HEK293T (cell line): Measurements from ENCODE around the gene ZNF593OS.

Experiments used
- CTCF ChIA-PET: fragments of 350-600 bp; formaldehyde crosslinking; extraction: SDS; loops from one replicate; lab custom pipeline; 2021; ENCODE audit warnings: antibody characterized with exemption, inconsistent platforms; lab: Yijun Ruan, JAX
- POLR2A ChIA-PET: fragments of 350-600 bp; formaldehyde crosslinking; extraction: SDS; loops from one replicate; lab custom pipeline; 2020; ENCODE audit warnings: antibody characterized with exemption, inconsistent platforms; lab: Yijun Ruan, JAX
- DNase-seq: peaks from one replicate; pipeline ENCODE4 v3.0.0; 2012; ENCODE audit warnings: mixed read lengths; ENCODE audit errors: extremely low spot score
- ARNT ChIP-seq: fragments of 450-650 bp; IDR thresholded peaks from 2 replicates; pipeline ENCODE4 v1.6.1; 2017; ENCODE audit warnings: mild to moderate bottlenecking
- BHLHE40 ChIP-seq: fragments of 450-650 bp; IDR thresholded peaks from 2 replicates; pipeline ENCODE4 v1.6.1; 2016; ENCODE audit warnings: mild to moderate bottlenecking, moderate library complexity, borderline replicate concordance
- CTBP1 ChIP-seq: fragments of 450-650 bp; IDR thresholded peaks from 2 replicates; pipeline ENCODE4 v1.6.1; 2016; ENCODE audit warnings: borderline replicate concordance
- ELF4 ChIP-seq: fragments of 450-650 bp; IDR thresholded peaks from 2 replicates; pipeline ENCODE4 v1.6.1; 2017; ENCODE audit warnings: antibody characterized with exemption
- FOXA1 ChIP-seq: fragments of 450-650 bp; IDR thresholded peaks from 2 replicates; pipeline ENCODE4 v1.6.1; 2016; ENCODE audit warnings: mild to moderate bottlenecking
- FOXK2 ChIP-seq: fragments of 450-650 bp; IDR thresholded peaks from 2 replicates; pipeline ENCODE4 v1.6.1; 2016; ENCODE audit warnings: mild to moderate bottlenecking
- FOXM1 ChIP-seq: fragments of 450-650 bp; IDR thresholded peaks from 2 replicates; pipeline ENCODE4 v1.6.1; 2017; ENCODE audit warnings: mild to moderate bottlenecking, borderline replicate concordance
- HDGF ChIP-seq: fragments of 450-650 bp; IDR thresholded peaks from 2 replicates; pipeline ENCODE4 v1.6.1; 2017; ENCODE audit warnings: antibody characterized with exemption, borderline replicate concordance
- L3MBTL2 ChIP-seq: fragments of 450-650 bp; conservative IDR thresholded peaks from 2 replicates; pipeline ENCODE4 v1.6.1; 2016; ENCODE audit warnings: mild to moderate bottlenecking
- LEF1 ChIP-seq: fragments of 450-650 bp; IDR thresholded peaks from 2 replicates; pipeline ENCODE4 v1.6.1; 2017; ENCODE audit warnings: mild to moderate bottlenecking, borderline replicate concordance
- NFRKB ChIP-seq: fragments of 450-650 bp; IDR thresholded peaks from 2 replicates; pipeline ENCODE4 v1.6.1; 2016; ENCODE audit warnings: mild to moderate bottlenecking, moderate library complexity
- SP1 ChIP-seq: fragments of 450-650 bp; IDR thresholded peaks from 2 replicates; pipeline ENCODE4 v1.6.1; 2017
- SUZ12 ChIP-seq: fragments of 450-650 bp; IDR thresholded peaks from 2 replicates; pipeline ENCODE4 v1.6.1; 2016; ENCODE audit warnings: mild to moderate bottlenecking
- TARDBP ChIP-seq: fragments of 450-650 bp; IDR thresholded peaks from 2 replicates; pipeline ENCODE4 v1.6.1; 2016
- ZNF384 ChIP-seq: fragments of 450-650 bp; IDR thresholded peaks from 2 replicates; pipeline ENCODE4 v1.6.1; 2016
- TF ChIP-seq, protein P1 (sequence below): fragments of 450-650 bp; IDR thresholded peaks from 2 replicates; pipeline ENCODE4 v1.6.1; 2016

ZNF593OS gene

GRCh38 chr1:26188477-26188876, 16.8 kb upstream of the ZNF593OS start:
- ChIA-PET POLR2A (interaction anchor here (2.8 kb wide), 1 partner anchor 19 kb away, joined by 8 read pairs; the partner anchor contains the start of gene ZNF593), CTCF (no interaction called here)
- TF ChIP-seq NFRKB (no peak), LEF1 (no peak), TARDBP (no peak), ZNF384 (no peak), ARNT (no peak)
- DNase-seq = no peak

DNA sequence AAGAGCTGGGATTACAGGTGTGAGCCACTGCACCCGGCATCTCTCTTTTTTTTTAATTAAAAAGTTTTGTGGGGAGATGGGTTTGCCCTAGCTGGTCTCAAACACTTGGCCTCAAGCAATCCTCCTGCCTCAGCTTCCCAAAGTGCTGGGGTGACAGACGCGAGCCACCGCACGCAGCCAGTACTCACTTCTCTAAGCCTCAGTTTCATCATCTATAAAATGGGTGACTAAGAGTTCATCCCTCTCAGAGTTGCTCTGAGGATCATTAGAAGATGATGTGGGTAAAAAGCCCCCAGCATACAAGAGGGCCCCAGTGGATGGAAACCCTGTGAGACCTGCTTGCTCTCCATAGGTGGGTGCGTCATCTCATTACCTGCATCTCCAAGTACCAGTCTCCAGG, 16.2 kb upstream of the ZNF593OS start:
- TF ChIP-seq L3MBTL2 = no peak
- no peak for TF ChIP-seq ELF4
- no peak for TF ChIP-seq ZNF384
- TF ChIP-seq SP1 = no peak
- TF ChIP-seq FOXK2 = no peak
- no peak for TF ChIP-seq ARNT
- TF ChIP-seq BHLHE40 = no peak
- TF ChIP-seq LEF1 = no peak
- TF ChIP-seq CTBP1 = no peak
- no peak for TF ChIP-seq FOXM1
- no peak for TF ChIP-seq TARDBP
- no peak for TF ChIP-seq HDGF
- no peak for TF ChIP-seq FOXA1
- no peak for TF ChIP-seq SUZ12
- no peak for TF ChIP-seq NFRKB
- TF ChIP-seq, protein P1, sequence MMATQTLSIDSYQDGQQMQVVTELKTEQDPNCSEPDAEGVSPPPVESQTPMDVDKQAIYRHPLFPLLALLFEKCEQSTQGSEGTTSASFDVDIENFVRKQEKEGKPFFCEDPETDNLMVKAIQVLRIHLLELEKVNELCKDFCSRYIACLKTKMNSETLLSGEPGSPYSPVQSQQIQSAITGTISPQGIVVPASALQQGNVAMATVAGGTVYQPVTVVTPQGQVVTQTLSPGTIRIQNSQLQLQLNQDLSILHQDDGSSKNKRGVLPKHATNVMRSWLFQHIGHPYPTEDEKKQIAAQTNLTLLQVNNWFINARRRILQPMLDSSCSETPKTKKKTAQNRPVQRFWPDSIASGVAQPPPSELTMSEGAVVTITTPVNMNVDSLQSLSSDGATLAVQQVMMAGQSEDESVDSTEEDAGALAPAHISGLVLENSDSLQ = no peak
- ChIA-PET CTCF (no interaction called here), POLR2A (interaction anchor here (0.6 to 1.1 kb wide), 2 partner anchors 16 to 46 kb away, joined by 3 read pairs; partner anchors contain the start of genes CEP85 and ZNF593OS)
- no peak for DNase-seq

DNA sequence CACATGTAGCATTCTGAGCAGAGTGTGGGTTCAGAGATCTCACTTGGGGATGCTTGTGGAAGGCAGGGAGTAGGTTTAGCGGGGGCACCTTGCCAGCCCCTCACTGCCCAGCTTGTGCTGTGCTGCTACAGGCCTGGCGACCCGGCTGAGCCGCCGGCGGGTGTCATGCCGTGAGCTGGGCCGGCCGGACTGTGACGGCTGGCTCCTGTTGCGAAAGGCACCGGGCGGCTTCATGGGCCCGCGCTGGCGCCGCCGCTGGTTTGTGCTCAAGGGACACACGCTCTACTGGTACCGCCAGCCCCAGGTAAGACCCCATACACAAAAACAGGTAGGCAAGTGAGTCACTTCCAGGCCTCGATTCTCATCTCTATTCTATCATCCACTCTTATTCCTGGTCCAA, 13.3 kb upstream of the ZNF593OS start:
- no peak for TF ChIP-seq FOXM1
- TF ChIP-seq SP1 = no peak
- TF ChIP-seq, protein P1 = no peak
- no peak for TF ChIP-seq CTBP1
- no peak for TF ChIP-seq FOXK2
- no peak for TF ChIP-seq NFRKB
- TF ChIP-seq L3MBTL2 = no peak
- TF ChIP-seq ARNT = no peak
- no peak for TF ChIP-seq FOXA1
- no peak for TF ChIP-seq HDGF
- TF ChIP-seq LEF1 = no peak
- no peak for TF ChIP-seq SUZ12
- no peak for TF ChIP-seq BHLHE40
- CTCF ChIA-PET = no interaction called here
- no peak for DNase-seq
- POLR2A ChIA-PET = no interaction called here

GRCh38 chr1:26184086-26184485, 12.5 kb upstream of the ZNF593OS start:
- CTCF ChIA-PET = no interaction called here

GRCh38 chr1:26182383-26182696, 10.7 kb upstream of the ZNF593OS start:
- no peak for DNase-seq
- TF ChIP-seq HDGF (no peak), FOXM1 (no peak), FOXA1 (no peak), L3MBTL2 (no peak)
- POLR2A ChIA-PET = interaction anchor here (1.6 kb wide), 1 partner anchor 12 kb away, joined by 5 read pairs; the partner anchor contains the start of gene ZNF593
- CTCF ChIA-PET = no interaction called here

More at GRCh38 chr1:26184086-26184485, 12.5 kb upstream of the ZNF593OS start:
- POLR2A ChIA-PET = no interaction called here
- no peak for TF ChIP-seq SUZ12
- no peak for TF ChIP-seq CTBP1
- no peak for TF ChIP-seq BHLHE40
- no peak for TF ChIP-seq TARDBP
- no peak for TF ChIP-seq FOXA1
- no peak for TF ChIP-seq ELF4
- no peak for TF ChIP-seq L3MBTL2
- no peak for TF ChIP-seq HDGF
- no peak for TF ChIP-seq NFRKB
- TF ChIP-seq, protein P1 = no peak
- no peak for TF ChIP-seq FOXM1
- no peak for TF ChIP-seq SP1
- no peak for DNase-seq

GRCh38 chr1:26181586-26182382, 10.2 kb upstream of the ZNF593OS start:
- no peak for DNase-seq
- CTCF ChIA-PET = interaction anchor here (1.0 kb wide), 1 partner anchor 52 kb away, joined by 3 read pairs; the partner anchor contains the start of gene CEP85
- POLR2A ChIA-PET = interaction anchor here (1.6 to 4.0 kb wide), 2 partner anchors 12 kb away, joined by 5 to 15 read pairs; partner anchors contain the start of gene ZNF593
- TF ChIP-seq NFRKB = no peak
- TF ChIP-seq FOXA1 = no peak
- TF ChIP-seq, protein P1 = no peak
- TF ChIP-seq FOXK2 = no peak
- no peak for TF ChIP-seq ZNF384
- TF ChIP-seq SUZ12 = no peak
- no peak for TF ChIP-seq FOXM1
- TF ChIP-seq SP1 = no peak
- TF ChIP-seq HDGF = no peak
- TF ChIP-seq ARNT = no peak
- no peak for TF ChIP-seq TARDBP
